HEK293 (cell line): ENCODE measurements around the gene ST7.
A peak's percentile ranks its signal among the peaks of the same experiment; 100 is the strongest.

Experiments used
- CTCF ChIP-seq: fragments of 450-650 bp; formaldehyde crosslinking; IDR thresholded peaks from 2 replicates; pipeline ENCODE4 v1.5.1; 2016; ENCODE audit warnings: missing biosample characterization, missing genetic modification characterization
- GLIS2 ChIP-seq: fragments of 450-650 bp; formaldehyde crosslinking; IDR thresholded peaks from 2 replicates; pipeline ENCODE4 v1.5.1; 2016; ENCODE audit warnings: missing biosample characterization, missing genetic modification characterization
- SCRT1 ChIP-seq: fragments of 450-650 bp; formaldehyde crosslinking; IDR thresholded peaks from 2 replicates; pipeline ENCODE4 v1.5.1; 2016; ENCODE audit warnings: missing biosample characterization, missing genetic modification characterization, borderline replicate concordance
- ZBTB10 ChIP-seq: fragments of 450-650 bp; formaldehyde crosslinking; IDR thresholded peaks from 2 replicates; pipeline ENCODE4 v1.5.1; 2016; ENCODE audit warnings: missing biosample characterization, missing genetic modification characterization
- ZBTB49 ChIP-seq: fragments of 450-650 bp; formaldehyde crosslinking; IDR thresholded peaks from 2 replicates; pipeline ENCODE4 v1.5.1; 2016; ENCODE audit warnings: missing biosample characterization, missing genetic modification characterization, low read depth
- ZNF223 ChIP-seq: fragments of 450-650 bp; formaldehyde crosslinking; IDR thresholded peaks from 2 replicates; pipeline ENCODE4 v1.5.1; 2016; ENCODE audit warnings: missing biosample characterization, missing genetic modification characterization
- ZNF292 ChIP-seq: fragments of 450-650 bp; formaldehyde crosslinking; IDR thresholded peaks from 2 replicates; pipeline ENCODE4 v1.5.1; 2016; ENCODE audit warnings: low read depth, missing biosample characterization, missing genetic modification characterization, borderline replicate concordance
- ZNF354C ChIP-seq: fragments of 450-650 bp; formaldehyde crosslinking; IDR thresholded peaks from 2 replicates; pipeline ENCODE4 v1.5.1; 2016; ENCODE audit warnings: missing biosample characterization, missing genetic modification characterization, low read depth, borderline replicate concordance
- ZNF394 ChIP-seq: fragments of 450-650 bp; formaldehyde crosslinking; IDR thresholded peaks from 2 replicates; pipeline ENCODE4 v1.5.1; 2016; ENCODE audit warnings: missing biosample characterization, missing genetic modification characterization, mild to moderate bottlenecking, moderate library complexity, borderline replicate concordance
- ZNF404 ChIP-seq: fragments of 450-650 bp; formaldehyde crosslinking; IDR thresholded peaks from 2 replicates; pipeline ENCODE4 v1.5.1; 2017; ENCODE audit warnings: missing biosample characterization, missing genetic modification characterization
- ZNF529 ChIP-seq: fragments of 450-650 bp; formaldehyde crosslinking; IDR thresholded peaks from 2 replicates; pipeline ENCODE4 v1.5.1; 2017; ENCODE audit warnings: missing genetic modification characterization, missing biosample characterization; ENCODE audit not compliant: insufficient replicate concordance
- ZNF530 ChIP-seq: fragments of 450-650 bp; formaldehyde crosslinking; IDR thresholded peaks from 2 replicates; pipeline ENCODE4 v1.5.1; 2016; ENCODE audit warnings: low read depth, missing biosample characterization, missing genetic modification characterization
- ZNF548 ChIP-seq: fragments of 450-650 bp; formaldehyde crosslinking; IDR thresholded peaks from 2 replicates; pipeline ENCODE4 v1.5.1; 2016; ENCODE audit warnings: missing biosample characterization, missing genetic modification characterization
- ZNF610 ChIP-seq: fragments of 450-650 bp; formaldehyde crosslinking; IDR thresholded peaks from 2 replicates; pipeline ENCODE4 v1.5.1; 2016; ENCODE audit warnings: missing biosample characterization, missing genetic modification characterization, borderline replicate concordance
- ZNF660 ChIP-seq: fragments of 450-650 bp; IDR thresholded peaks from 2 replicates; pipeline ENCODE4 v1.5.1; 2018; ENCODE audit warnings: missing biosample characterization, mild to moderate bottlenecking, missing genetic modification characterization
- ZNF837 ChIP-seq: fragments of 450-650 bp; formaldehyde crosslinking; IDR thresholded peaks from 2 replicates; pipeline ENCODE4 v1.5.1; 2016; ENCODE audit warnings: missing biosample characterization, missing genetic modification characterization
- TF ChIP-seq, protein P1 (sequence below): fragments of 450-650 bp; formaldehyde crosslinking; IDR thresholded peaks from 2 replicates; pipeline ENCODE4 v1.5.1; 2017; ENCODE audit warnings: missing biosample characterization, missing genetic modification characterization
- TF ChIP-seq, protein P2 (sequence below): fragments of 450-650 bp; formaldehyde crosslinking; IDR thresholded peaks from 2 replicates; pipeline ENCODE4 v1.5.1; 2016; ENCODE audit warnings: missing biosample characterization, missing genetic modification characterization
- TF ChIP-seq, protein P3 (sequence below): fragments of 450-650 bp; formaldehyde crosslinking; IDR thresholded peaks from 2 replicates; pipeline ENCODE4 v1.5.0; 2017; ENCODE audit warnings: missing biosample characterization, missing genetic modification characterization, borderline replicate concordance
- TF ChIP-seq, protein P4 (sequence below): fragments of 450-650 bp; formaldehyde crosslinking; IDR thresholded peaks from 2 replicates; pipeline ENCODE4 v1.5.1; 2016; ENCODE audit warnings: missing biosample characterization, missing genetic modification characterization

ST7 gene

DNA sequence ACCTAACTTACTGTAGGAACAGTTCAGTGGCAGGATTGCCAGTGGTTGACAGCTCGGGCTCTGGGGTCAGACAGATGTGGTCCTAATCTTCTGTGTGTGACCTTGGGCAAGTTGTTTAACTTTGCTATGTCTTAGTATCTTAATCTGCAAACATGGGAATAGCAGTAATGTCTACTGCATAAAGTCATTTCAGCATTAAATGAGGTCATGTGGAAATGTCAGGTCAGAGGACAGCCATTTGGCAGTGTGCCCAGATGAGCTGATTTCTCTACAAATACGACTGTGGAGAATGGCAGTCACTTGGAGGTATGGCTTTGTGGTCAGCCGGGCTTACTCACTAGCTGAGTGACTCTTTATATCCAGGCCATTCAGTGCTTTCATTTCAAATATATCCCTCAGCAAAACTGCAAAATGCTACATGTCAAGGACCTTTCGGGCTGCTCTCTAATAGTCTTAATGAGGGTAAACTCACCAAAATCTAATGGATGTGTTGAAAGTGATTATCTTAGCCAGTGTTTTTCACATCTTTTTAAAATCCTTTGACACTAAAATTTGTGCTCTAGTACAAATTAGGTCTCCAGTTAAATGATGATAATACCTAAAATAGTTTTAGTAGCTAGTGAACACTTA lies 171.4 kb downstream of the ST7 start (continued):
- TF ChIP-seq ZBTB10 (tag by site-specific recombination) (no peak), ZNF660 (tag by site-specific recombination) (peak; percentile 81), ZBTB49 (tag by site-specific recombination) (no peak), ZNF530 (tag by site-specific recombination) (no peak), ZNF548 (tag by site-specific recombination) (no peak), ZNF529 (tag by site-specific recombination) (no peak), ZNF610 (tag by site-specific recombination) (no peak), ZNF292 (tag by site-specific recombination) (no peak), CTCF (tag by site-specific recombination) (no peak), SCRT1 (no peak), GLIS2 (no peak), ZNF837 (tag by site-specific recombination) (no peak), ZNF354C (tag by site-specific recombination) (no peak), ZNF223 (tag by site-specific recombination) (no peak), ZNF394 (no peak; the same call in 1 of the 2 replicates), ZNF404 (no peak)
- TF ChIP-seq, protein P1, sequence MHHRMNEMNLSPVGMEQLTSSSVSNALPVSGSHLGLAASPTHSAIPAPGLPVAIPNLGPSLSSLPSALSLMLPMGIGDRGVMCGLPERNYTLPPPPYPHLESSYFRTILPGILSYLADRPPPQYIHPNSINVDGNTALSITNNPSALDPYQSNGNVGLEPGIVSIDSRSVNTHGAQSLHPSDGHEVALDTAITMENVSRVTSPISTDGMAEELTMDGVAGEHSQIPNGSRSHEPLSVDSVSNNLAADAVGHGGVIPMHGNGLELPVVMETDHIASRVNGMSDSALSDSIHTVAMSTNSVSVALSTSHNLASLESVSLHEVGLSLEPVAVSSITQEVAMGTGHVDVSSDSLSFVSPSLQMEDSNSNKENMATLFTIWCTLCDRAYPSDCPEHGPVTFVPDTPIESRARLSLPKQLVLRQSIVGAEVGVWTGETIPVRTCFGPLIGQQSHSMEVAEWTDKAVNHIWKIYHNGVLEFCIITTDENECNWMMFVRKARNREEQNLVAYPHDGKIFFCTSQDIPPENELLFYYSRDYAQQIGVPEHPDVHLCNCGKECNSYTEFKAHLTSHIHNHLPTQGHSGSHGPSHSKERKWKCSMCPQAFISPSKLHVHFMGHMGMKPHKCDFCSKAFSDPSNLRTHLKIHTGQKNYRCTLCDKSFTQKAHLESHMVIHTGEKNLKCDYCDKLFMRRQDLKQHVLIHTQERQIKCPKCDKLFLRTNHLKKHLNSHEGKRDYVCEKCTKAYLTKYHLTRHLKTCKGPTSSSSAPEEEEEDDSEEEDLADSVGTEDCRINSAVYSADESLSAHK (tag by site-specific recombination), result peak; percentile 65; the same call in 1 of the 2 replicates
- TF ChIP-seq, protein P2, sequence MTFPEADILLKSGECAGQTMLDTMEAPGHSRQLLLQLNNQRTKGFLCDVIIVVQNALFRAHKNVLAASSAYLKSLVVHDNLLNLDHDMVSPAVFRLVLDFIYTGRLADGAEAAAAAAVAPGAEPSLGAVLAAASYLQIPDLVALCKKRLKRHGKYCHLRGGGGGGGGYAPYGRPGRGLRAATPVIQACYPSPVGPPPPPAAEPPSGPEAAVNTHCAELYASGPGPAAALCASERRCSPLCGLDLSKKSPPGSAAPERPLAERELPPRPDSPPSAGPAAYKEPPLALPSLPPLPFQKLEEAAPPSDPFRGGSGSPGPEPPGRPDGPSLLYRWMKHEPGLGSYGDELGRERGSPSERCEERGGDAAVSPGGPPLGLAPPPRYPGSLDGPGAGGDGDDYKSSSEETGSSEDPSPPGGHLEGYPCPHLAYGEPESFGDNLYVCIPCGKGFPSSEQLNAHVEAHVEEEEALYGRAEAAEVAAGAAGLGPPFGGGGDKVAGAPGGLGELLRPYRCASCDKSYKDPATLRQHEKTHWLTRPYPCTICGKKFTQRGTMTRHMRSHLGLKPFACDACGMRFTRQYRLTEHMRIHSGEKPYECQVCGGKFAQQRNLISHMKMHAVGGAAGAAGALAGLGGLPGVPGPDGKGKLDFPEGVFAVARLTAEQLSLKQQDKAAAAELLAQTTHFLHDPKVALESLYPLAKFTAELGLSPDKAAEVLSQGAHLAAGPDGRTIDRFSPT (tag by site-specific recombination), result peak; percentile 75
- TF ChIP-seq, protein P3, sequence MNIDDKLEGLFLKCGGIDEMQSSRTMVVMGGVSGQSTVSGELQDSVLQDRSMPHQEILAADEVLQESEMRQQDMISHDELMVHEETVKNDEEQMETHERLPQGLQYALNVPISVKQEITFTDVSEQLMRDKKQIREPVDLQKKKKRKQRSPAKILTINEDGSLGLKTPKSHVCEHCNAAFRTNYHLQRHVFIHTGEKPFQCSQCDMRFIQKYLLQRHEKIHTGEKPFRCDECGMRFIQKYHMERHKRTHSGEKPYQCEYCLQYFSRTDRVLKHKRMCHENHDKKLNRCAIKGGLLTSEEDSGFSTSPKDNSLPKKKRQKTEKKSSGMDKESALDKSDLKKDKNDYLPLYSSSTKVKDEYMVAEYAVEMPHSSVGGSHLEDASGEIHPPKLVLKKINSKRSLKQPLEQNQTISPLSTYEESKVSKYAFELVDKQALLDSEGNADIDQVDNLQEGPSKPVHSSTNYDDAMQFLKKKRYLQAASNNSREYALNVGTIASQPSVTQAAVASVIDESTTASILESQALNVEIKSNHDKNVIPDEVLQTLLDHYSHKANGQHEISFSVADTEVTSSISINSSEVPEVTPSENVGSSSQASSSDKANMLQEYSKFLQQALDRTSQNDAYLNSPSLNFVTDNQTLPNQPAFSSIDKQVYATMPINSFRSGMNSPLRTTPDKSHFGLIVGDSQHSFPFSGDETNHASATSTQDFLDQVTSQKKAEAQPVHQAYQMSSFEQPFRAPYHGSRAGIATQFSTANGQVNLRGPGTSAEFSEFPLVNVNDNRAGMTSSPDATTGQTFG (tag by site-specific recombination), result no peak
- TF ChIP-seq, protein P4, sequence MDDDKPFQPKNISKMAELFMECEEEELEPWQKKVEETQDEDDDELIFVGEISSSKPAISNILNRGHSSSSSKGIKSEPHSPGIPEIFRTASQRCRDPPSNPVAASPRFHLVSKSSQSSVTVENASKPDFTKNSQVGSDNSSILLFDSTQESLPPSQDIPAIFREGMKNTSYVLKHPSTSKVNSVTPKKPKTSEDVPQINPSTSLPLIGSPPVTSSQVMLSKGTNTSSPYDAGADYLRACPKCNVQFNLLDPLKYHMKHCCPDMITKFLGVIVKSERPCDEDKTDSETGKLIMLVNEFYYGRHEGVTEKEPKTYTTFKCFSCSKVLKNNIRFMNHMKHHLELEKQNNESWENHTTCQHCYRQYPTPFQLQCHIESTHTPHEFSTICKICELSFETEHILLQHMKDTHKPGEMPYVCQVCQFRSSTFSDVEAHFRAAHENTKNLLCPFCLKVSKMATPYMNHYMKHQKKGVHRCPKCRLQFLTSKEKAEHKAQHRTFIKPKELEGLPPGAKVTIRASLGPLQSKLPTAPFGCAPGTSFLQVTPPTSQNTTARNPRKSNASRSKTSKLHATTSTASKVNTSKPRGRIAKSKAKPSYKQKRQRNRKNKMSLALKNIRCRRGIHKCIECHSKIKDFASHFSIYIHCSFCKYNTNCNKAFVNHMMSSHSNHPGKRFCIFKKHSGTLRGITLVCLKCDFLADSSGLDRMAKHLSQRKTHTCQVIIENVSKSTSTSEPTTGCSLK, result no peak
